Prostate gland (tissue), 2 donors: ENCODE data around the gene NME4. TPM values are rescaled to one million over a fixed set of nuclear protein-coding genes. Genes with fewer than 3 reads are reported as not detected.

Experiments used
- DNase-seq: peaks from one replicate; pipeline ENCODE4 v3.0.0-alpha.2; 2019; ENCODE audit warnings: low spot score
- H3K27ac ChIP-seq, 2 donors: fragments of 200-600 bp; sonication (generic); 2 replicates each; pipeline ENCODE4 v1.5.1; 2017 to 2019
- H3K27me3 ChIP-seq: fragments of 200-600 bp; sonication (generic); replicated peaks from 2 replicates; pipeline ENCODE4 v1.5.1; 2019; ENCODE audit not compliant: insufficient read depth
- H3K36me3 ChIP-seq, 2 donors: fragments of 200-600 bp; sonication (generic); 1 replicate in 1 of 2; 2 replicates in 1 of 2; pipeline versions ENCODE4 v1.5.1 to v1.8.1; 2017 to 2019
- H3K4me1 ChIP-seq: fragments of 200-600 bp; sonication (generic); replicated peaks from 2 replicates; pipeline ENCODE4 v1.5.1; 2019
- H3K4me3 ChIP-seq, 2 donors: fragments of 200-600 bp; sonication (generic); 2 replicates each; pipeline ENCODE4 v1.5.1; 2017 to 2019
- H3K9me3 ChIP-seq: fragments of 200-600 bp; sonication (generic); 2 replicates; pipeline ENCODE4 v1.5.1; 2017
- POLR2A ChIP-seq: fragments of 450-650 bp; IDR thresholded peaks from one replicate; pipeline ENCODE4 v1.6.1; 2016; ENCODE audit warnings: antibody characterized with exemption, mild to moderate bottlenecking
- POLR2AphosphoS5 ChIP-seq: sonication (generic); formaldehyde crosslinking; IDR thresholded peaks from one replicate; pipeline ENCODE4 v1.6.1; 2017; ENCODE audit warnings: antibody characterized with exemption
- WGBS: methylation state at CpG from one replicate; pipeline ENCODE4 v1.1.5; 2018; 5-methylcytosine and 5-hydroxymethylcytosine counted together
- intact Hi-C: fragments of 100-400 bp; cut with DNase I; formaldehyde crosslinking; loops from one replicate; pipeline ENCODE4 v1.14.2; 2022
- total RNA-seq, 2 donors: library from RNA; depleted of rRNA; stranded (reverse); fragments of >200 nt; gene quantifications; one replicate each; pipeline ENCODE4 v1.1.0, GENCODE V29; 2016
- TF ChIP-seq, protein P1 (sequence below), 4 experiments: fragments of 200-600 bp in 2 of 4; fragments of 450-650 bp in 2 of 4; sonication (generic) in 2 of 4; IDR thresholded peaks; 1 replicate in 3 of 4; 2 replicates in 1 of 4; pipeline ENCODE4 v1.5.1; 2016 to 2019; ENCODE audit warnings: antibody characterized with exemption in 4 of 4, mild to moderate bottlenecking in 2 of 4, moderate library complexity in 2 of 4

The NME4 gene
- total RNA-seq, 2 donors from 2014 or later: 137 to 185 TPM

- peaks cover 14% of the 10 kb centered on the region for H3K4me1 ChIP-seq
- WGBS: 77% methylated on average over 27 of the region's 27 CpGs
- H3K9me3 ChIP-seq: no peaks in the 10 kb centered on the region
- TF ChIP-seq POLR2A (no peak), POLR2AphosphoS5 (no peak)
- TF ChIP-seq, protein P1, sequence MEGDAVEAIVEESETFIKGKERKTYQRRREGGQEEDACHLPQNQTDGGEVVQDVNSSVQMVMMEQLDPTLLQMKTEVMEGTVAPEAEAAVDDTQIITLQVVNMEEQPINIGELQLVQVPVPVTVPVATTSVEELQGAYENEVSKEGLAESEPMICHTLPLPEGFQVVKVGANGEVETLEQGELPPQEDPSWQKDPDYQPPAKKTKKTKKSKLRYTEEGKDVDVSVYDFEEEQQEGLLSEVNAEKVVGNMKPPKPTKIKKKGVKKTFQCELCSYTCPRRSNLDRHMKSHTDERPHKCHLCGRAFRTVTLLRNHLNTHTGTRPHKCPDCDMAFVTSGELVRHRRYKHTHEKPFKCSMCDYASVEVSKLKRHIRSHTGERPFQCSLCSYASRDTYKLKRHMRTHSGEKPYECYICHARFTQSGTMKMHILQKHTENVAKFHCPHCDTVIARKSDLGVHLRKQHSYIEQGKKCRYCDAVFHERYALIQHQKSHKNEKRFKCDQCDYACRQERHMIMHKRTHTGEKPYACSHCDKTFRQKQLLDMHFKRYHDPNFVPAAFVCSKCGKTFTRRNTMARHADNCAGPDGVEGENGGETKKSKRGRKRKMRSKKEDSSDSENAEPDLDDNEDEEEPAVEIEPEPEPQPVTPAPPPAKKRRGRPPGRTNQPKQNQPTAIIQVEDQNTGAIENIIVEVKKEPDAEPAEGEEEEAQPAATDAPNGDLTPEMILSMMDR (IDR thresholded peaks at IDR 0.05): no peak
- H3K27ac ChIP-seq: peak overlapping the region; percentile 50 to 89
- intact Hi-C loops: no loop called here
- DNase-seq: no peak
- H3K4me3 ChIP-seq: peak overlapping the region in 1 of 2 donors; percentile 92
- H3K36me3 ChIP-seq: peaks cover 0 to under 1% of the 10 kb centered on the region in 2 donors
- no peaks in the 10 kb centered on the region for H3K27me3 ChIP-seq
Observed at GRCh38 chr16:379961-380761, 16.8 kb upstream of the NME4 start.

DNA sequence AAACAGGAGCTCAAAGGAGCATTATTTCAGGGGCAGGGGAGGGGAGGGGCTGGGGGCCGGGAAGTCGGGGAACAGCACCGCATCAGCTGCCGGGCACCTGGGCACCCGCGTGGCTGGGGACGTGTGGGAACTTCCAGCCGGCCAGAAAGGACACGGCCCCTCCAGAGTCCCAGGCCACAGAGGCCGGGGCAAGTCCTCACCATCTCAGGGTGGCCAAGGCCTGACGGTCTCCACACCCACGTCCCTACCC lies 16.3 kb upstream of the NME4 start:
- DNase-seq: no peak
- intact Hi-C loops: no loop called here

GRCh38 chr16:381012-381788 lies 15.8 kb upstream of the NME4 start:
- Histone ChIP-seq H3K9me3 (no peaks in the 10 kb centered on the region), H3K4me3 (peak overlapping the region; percentile 72 to 92), H3K27ac (peak overlapping the region; percentile 66 to 89), H3K4me1 (peaks cover 14% of the 10 kb centered on the region), H3K27me3 (no peaks in the 10 kb centered on the region), H3K36me3 (no peaks in the 10 kb centered on the region)
- 2% methylated on average over 45 of the region's 73 CpGs for WGBS
- DNase-seq: no peak
- intact Hi-C loops: no loop called here
- TF ChIP-seq, protein P1 (IDR thresholded peaks at IDR 0.05): no peak
- no peak for TF ChIP-seq POLR2A
- TF ChIP-seq POLR2AphosphoS5: no peak

More for the DNA sequence above, 16.3 kb upstream of the NME4 start:
- peak overlapping the region in 1 of 2 donors; percentile 89 for H3K27ac ChIP-seq
- H3K9me3 ChIP-seq: no peaks in the 10 kb centered on the region
- peaks cover 14% of the 10 kb centered on the region for H3K4me1 ChIP-seq
- TF ChIP-seq, protein P1 (IDR thresholded peaks at IDR 0.05): no peak
- no peak for TF ChIP-seq POLR2A
- TF ChIP-seq POLR2AphosphoS5: no peak
- H3K4me3 ChIP-seq: peak overlapping the region; percentile 72 to 92
- H3K27me3 ChIP-seq: no peaks in the 10 kb centered on the region
- 14% methylated on average over 12 of the region's 12 CpGs for WGBS
- no peaks in the 10 kb centered on the region for H3K36me3 ChIP-seq

DNA sequence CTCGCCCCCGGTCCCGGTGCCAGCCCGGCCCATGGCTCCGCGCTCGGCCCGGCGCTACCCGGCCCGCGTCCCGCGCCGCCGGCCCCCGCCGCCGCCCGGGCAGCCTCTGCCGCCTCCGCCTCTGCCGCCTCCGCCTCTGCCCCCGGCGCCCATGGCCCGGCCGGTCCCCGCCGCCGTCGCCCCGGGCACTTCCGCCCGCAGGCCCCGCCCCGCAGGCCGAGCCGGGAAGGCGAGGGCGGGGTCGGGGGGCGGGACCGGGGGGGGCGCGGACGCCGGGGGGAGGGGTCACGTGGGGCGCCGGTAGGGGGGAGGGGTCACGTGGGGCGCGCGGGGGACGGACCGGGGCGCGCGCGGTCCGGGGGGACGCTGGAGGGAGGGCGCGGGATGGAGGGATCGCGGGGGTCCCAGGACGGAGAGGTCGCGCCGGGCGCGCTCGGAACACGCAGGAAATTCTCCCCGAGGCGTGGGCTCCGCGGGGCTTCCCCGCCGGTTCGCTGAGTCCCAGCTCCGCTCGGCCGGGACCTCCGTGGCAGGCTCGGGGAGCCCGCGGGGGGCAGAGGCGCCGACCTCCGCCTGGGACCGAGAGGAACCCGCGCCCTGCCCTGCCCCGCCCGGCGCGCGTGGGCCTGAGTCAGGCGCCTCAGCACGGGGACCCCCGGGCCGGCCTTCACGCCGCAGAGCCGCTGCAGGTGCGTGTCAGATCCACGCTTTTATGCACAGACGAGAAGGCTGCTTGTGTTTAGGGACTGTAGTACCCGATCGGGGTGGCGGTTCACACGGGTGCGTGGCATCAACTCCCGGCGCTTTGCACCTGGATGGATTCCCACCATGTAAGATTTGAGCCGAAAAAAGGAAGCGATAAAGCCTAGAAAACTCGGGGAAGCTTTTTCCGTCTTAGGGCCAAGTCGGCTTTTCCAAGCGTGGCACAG lies 14.9 kb upstream of the NME4 start, which contains the start of gene PGAP6:
PGAP6 (minus strand) TSS at position 190 of the 929 bp plus-strand sequence; CDS start at position 33, 157 bp downstream.
- DNase-seq: peak; percentile 67
- no peaks in the 10 kb centered on the region for H3K27me3 ChIP-seq
- peak within 1 kb of the TSS; percentile 86 to 97 for H3K27ac ChIP-seq
- peaks cover 14% of the 10 kb centered on the region for H3K4me1 ChIP-seq
- H3K9me3 ChIP-seq: no peaks in the 10 kb centered on the region
- intact Hi-C loops: no loop called here
- no peaks in the 10 kb centered on the region for H3K36me3 ChIP-seq
- TF ChIP-seq POLR2A (peak; percentile 55), POLR2AphosphoS5 (no peak)
- TF ChIP-seq, protein P1 (IDR thresholded peaks at IDR 0.05): no peak
- H3K4me3 ChIP-seq: peak within 1 kb of the TSS; percentile 72 to 92
- under 1% methylated on average over 79 of the region's 123 CpGs for WGBS
